CD8-positive, alpha-beta memory T cell (primary cell): ENCODE measurements around the gene C12orf75. TPM values are rescaled to one million over a fixed set of nuclear protein-coding genes. Genes with fewer than 3 reads are reported as not detected.
"Not testable (repeated sequence)": the region's sequence is repeated elsewhere in the genome, so short reads cannot be mapped to it uniquely, and the experiment has no call there.

ENCODE experiments used
- CTCF ChIA-PET: fragments of 350-600 bp; sonication (Branson Sonifier 250); formaldehyde crosslinking; loops from one replicate; lab custom pipeline; 2021; ENCODE audit warnings: antibody characterized with exemption; lab: Charles Lee
- POLR2A ChIA-PET: fragments of 350-600 bp; sonication (Branson Sonifier 250); formaldehyde crosslinking; loops from one replicate; lab custom pipeline; 2021; ENCODE audit warnings: antibody characterized with exemption; lab: Charles Lee
- DNase-seq, 5 donors: peaks; one replicate each; pipeline versions ENCODE4 v3.0.0 to v3.0.0-alpha.2; 2020 to 2022; ENCODE audit warnings: mixed read lengths in 1 of 5
- H3K27ac ChIP-seq: one replicate; pipeline ENCODE4 v1.7.0; 2013; ENCODE audit warnings: low read depth, mild to moderate bottlenecking, low read length, moderate library complexity
- H3K27me3 ChIP-seq: 2 replicates; pipeline ENCODE4 v1.7.0; 2013; ENCODE audit warnings: low read length, mild to moderate bottlenecking; ENCODE audit not compliant: insufficient read depth, poor library complexity, severe bottlenecking
- H3K36me3 ChIP-seq: 2 replicates; pipeline ENCODE4 v1.7.0; 2013; ENCODE audit warnings: mild to moderate bottlenecking, low read length, moderate library complexity; ENCODE audit not compliant: insufficient read depth
- H3K4me1 ChIP-seq: 2 replicates; pipeline ENCODE4 v1.7.0; 2013; ENCODE audit warnings: mild to moderate bottlenecking, low read length, moderate library complexity; ENCODE audit not compliant: insufficient read depth
- H3K4me3 ChIP-seq: 2 replicates; pipeline ENCODE4 v1.7.0; 2013; ENCODE audit warnings: mild to moderate bottlenecking, low read length
- H3K9me3 ChIP-seq: 2 replicates; pipeline ENCODE4 v1.7.0; 2013; ENCODE audit warnings: mild to moderate bottlenecking, low read length
- H3K27ac Mint-ChIP-seq, 8 donors: one replicate each; pipeline ENCODE4 v1.8.0; 2020 to 2021; ENCODE audit warnings: mixed read lengths in 8 of 8, mild to moderate bottlenecking in 6 of 8, inconsistent platforms in 3 of 8, moderate library complexity in 3 of 8
- H3K27me3 Mint-ChIP-seq, 2 donors: one replicate each; pipeline ENCODE4 v1.8.0; 2020 to 2021; ENCODE audit warnings: mixed read lengths in 2 of 2, mild to moderate bottlenecking in 1 of 2, moderate library complexity in 1 of 2
- H3K36me3 Mint-ChIP-seq, 3 donors: one replicate each; pipeline ENCODE4 v1.8.0; 2020 to 2021; ENCODE audit warnings: mixed read lengths in 3 of 3, inconsistent platforms in 1 of 3, mild to moderate bottlenecking in 1 of 3
- H3K4me1 Mint-ChIP-seq, 3 donors: one replicate each; pipeline ENCODE4 v1.8.0; 2020 to 2021; ENCODE audit warnings: mixed read lengths in 3 of 3, inconsistent platforms in 1 of 3, mild to moderate bottlenecking in 1 of 3
- H3K4me3 Mint-ChIP-seq, 7 donors: one replicate each; pipeline ENCODE4 v1.8.0; 2020 to 2021; ENCODE audit warnings: mixed read lengths in 7 of 7, mild to moderate bottlenecking in 6 of 7, moderate library complexity in 4 of 7, inconsistent platforms in 2 of 7
- H3K9me3 Mint-ChIP-seq, 5 donors: one replicate each; pipeline ENCODE4 v1.8.0; 2020 to 2022; ENCODE audit warnings: mixed read lengths in 5 of 5, mild to moderate bottlenecking in 3 of 5, moderate library complexity in 2 of 5, inconsistent platforms in 1 of 5
- polyA plus RNA-seq: library from polyadenylated mRNA; unstranded; fragments of 300-500 nt; fragmentation: Illumina TruSeq; gene quantifications from one replicate; pipeline ENCODE4 v1.2.3, GENCODE V29; 2021
- total RNA-seq, 2 experiments: library from RNA; stranded (reverse); gene quantifications; one replicate each; pipeline ENCODE4 v1.2.3, GENCODE V29; 2021

The C12orf75 gene
- total and polyA plus RNA-seq, 3 experiments from 2014 or later, result 52.9 to 181 (median 62.8) TPM

- POLR2A ChIA-PET, result no interaction called here
- peaks cover 0 to 10% (median 6%) of the 10 kb centered on the region in 5 donors for H3K9me3 Mint-ChIP-seq
- no peak overlapping the region for H3K27ac ChIP-seq
- DNase-seq, result no peak
- H3K36me3 Mint-ChIP-seq, result peaks cover 16 to 46% (median 21%) of the 10 kb centered on the region in 3 donors
- H3K27me3 ChIP-seq, result no peaks in the 10 kb centered on the region
- H3K4me1 ChIP-seq, result no peaks in the 10 kb centered on the region
- H3K9me3 ChIP-seq, result no peaks in the 10 kb centered on the region
- no peak overlapping the region for H3K4me3 ChIP-seq
- no peaks in the 10 kb centered on the region for H3K36me3 ChIP-seq
- no peak overlapping the region for H3K27ac Mint-ChIP-seq
- CTCF ChIA-PET, result interaction anchor here (1.3 kb wide), 1 partner anchor 20 kb away, joined by 3 read pairs; no protein-coding TSS in a partner anchor
- H3K27me3 Mint-ChIP-seq, result no peaks in the 10 kb centered on the region
- no peaks in the 10 kb centered on the region for H3K4me1 Mint-ChIP-seq
- H3K4me3 Mint-ChIP-seq, result no peak overlapping the region
Observed at GRCh38 chr12:105400227-105400626, 69.7 kb downstream of the C12orf75 start.

GRCh38 chr12:105401198-105401597 lies 70.7 kb downstream of the C12orf75 start:
- CTCF ChIA-PET, result interaction anchor here (3.1 kb wide), 1 partner anchor 19 kb away, joined by 7 read pairs; no protein-coding TSS in a partner anchor
- H3K4me3 Mint-ChIP-seq, result no peak overlapping the region
- H3K27ac Mint-ChIP-seq, result peak overlapping the region in 1 of 8 donors; percentile 24
- H3K9me3 Mint-ChIP-seq, result peaks cover 0 to 10% (median 6%) of the 10 kb centered on the region in 5 donors
- Histone ChIP-seq H3K36me3 (no peaks in the 10 kb centered on the region), H3K27ac (no peak overlapping the region), H3K4me1 (no peaks in the 10 kb centered on the region), H3K9me3 (no peaks in the 10 kb centered on the region), H3K4me3 (no peak overlapping the region), H3K27me3 (no peaks in the 10 kb centered on the region)
- POLR2A ChIA-PET, result interaction anchor here (0.7 kb wide), 1 partner anchor 183 kb away, joined by 3 read pairs; no protein-coding TSS in a partner anchor
- peaks cover 21 to 46% (median 23%) of the 10 kb centered on the region in 3 donors for H3K36me3 Mint-ChIP-seq
- H3K4me1 Mint-ChIP-seq, result no peaks in the 10 kb centered on the region
- no peak for DNase-seq
- no peaks in the 10 kb centered on the region for H3K27me3 Mint-ChIP-seq

GRCh38 chr12:105402366-105402765 lies 71.9 kb downstream of the C12orf75 start:
- Histone ChIP-seq H3K9me3 (no peaks in the 10 kb centered on the region), H3K36me3 (no peaks in the 10 kb centered on the region), H3K4me1 (no peaks in the 10 kb centered on the region), H3K27ac (no peak overlapping the region), H3K27me3 (no peaks in the 10 kb centered on the region), H3K4me3 (no peak overlapping the region)
- CTCF ChIA-PET, result interaction anchor here (3.1 kb wide), 1 partner anchor 18 kb away, joined by 7 read pairs; no protein-coding TSS in a partner anchor
- Mint-ChIP-seq H3K27ac (no peak overlapping the region), H3K4me1 (no peaks in the 10 kb centered on the region), H3K36me3 (peaks cover 21 to 41% (median 23%) of the 10 kb centered on the region in 3 donors), H3K27me3 (no peaks in the 10 kb centered on the region), H3K4me3 (no peak overlapping the region), H3K9me3 (peaks cover 0 to 10% (median 6%) of the 10 kb centered on the region in 5 donors)
- POLR2A ChIA-PET, result no interaction called here
- DNase-seq, result no peak

GRCh38 chr12:105403095-105403494 lies 72.6 kb downstream of the C12orf75 start:
- no peak for DNase-seq
- no peak overlapping the region for H3K4me3 ChIP-seq
- Mint-ChIP-seq H3K27me3 (no peaks in the 10 kb centered on the region), H3K36me3 (peaks cover 14 to 35% (median 22%) of the 10 kb centered on the region in 3 donors), H3K27ac (no peak overlapping the region), H3K9me3 (peaks cover 0 to 7% (median 6%) of the 10 kb centered on the region in 5 donors), H3K4me3 (no peak overlapping the region), H3K4me1 (no peaks in the 10 kb centered on the region)
- CTCF ChIA-PET, result interaction anchor here (3.1 kb wide), 1 partner anchor 17 kb away, joined by 7 read pairs; no protein-coding TSS in a partner anchor
- H3K36me3 ChIP-seq, result no peaks in the 10 kb centered on the region
- no peaks in the 10 kb centered on the region for H3K27me3 ChIP-seq
- no peak overlapping the region for H3K27ac ChIP-seq
- no peaks in the 10 kb centered on the region for H3K9me3 ChIP-seq
- POLR2A ChIA-PET, result no interaction called here
- H3K4me1 ChIP-seq, result no peaks in the 10 kb centered on the region

GRCh38 chr12:105404134-105404533 lies 73.6 kb downstream of the C12orf75 start:
- POLR2A ChIA-PET, H3K4me3 ChIP-seq, H3K9me3 Mint-ChIP-seq, H3K9me3 ChIP-seq, H3K36me3 ChIP-seq, H3K27me3 ChIP-seq, H3K27me3 Mint-ChIP-seq, H3K4me1 Mint-ChIP-seq, H3K4me3 Mint-ChIP-seq, H3K27ac ChIP-seq, H3K4me1 ChIP-seq, DNase-seq: not testable (repeated sequence)
- Mint-ChIP-seq H3K36me3 (peaks cover 7 to 27% (median 13%) of the 10 kb centered on the region in 3 donors), H3K27ac (peak overlapping the region in 1 of 8 donors; percentile 27)
- CTCF ChIA-PET, result interaction anchor here (1.2 kb wide), 1 partner anchor 17 kb away, joined by 3 read pairs; no protein-coding TSS in a partner anchor

GRCh38 chr12:105406497-105406896 lies 76.0 kb downstream of the C12orf75 start:
- H3K9me3 Mint-ChIP-seq, result peaks cover 0 to 4% (median 0%) of the 10 kb centered on the region in 5 donors
- Histone ChIP-seq H3K27me3 (no peaks in the 10 kb centered on the region), H3K9me3 (no peaks in the 10 kb centered on the region), H3K4me3 (no peak overlapping the region), H3K36me3 (no peaks in the 10 kb centered on the region), H3K27ac (no peak overlapping the region), H3K4me1 (peaks cover 11% of the 10 kb centered on the region)
- H3K4me3 Mint-ChIP-seq, result no peak overlapping the region
- ChIA-PET POLR2A (no interaction called here), CTCF (interaction anchor here (1.0 kb wide), 1 partner anchor 134 kb away, joined by 3 read pairs; no protein-coding TSS in a partner anchor)
- H3K36me3 Mint-ChIP-seq, result peaks cover 5 to 20% (median 5%) of the 10 kb centered on the region in 3 donors
- H3K4me1 Mint-ChIP-seq, result peaks cover 17 to 21% (median 18%) of the 10 kb centered on the region in 3 donors
- H3K27ac Mint-ChIP-seq, result no peak overlapping the region
- DNase-seq, result no peak
- H3K27me3 Mint-ChIP-seq, result no peaks in the 10 kb centered on the region

GRCh38 chr12:105409279-105409678 lies 78.8 kb downstream of the C12orf75 start:
- CTCF ChIA-PET, result no interaction called here

GRCh38 chr12:105409801-105410471 lies 79.4 kb downstream of the C12orf75 start:
- POLR2A ChIA-PET, result no interaction called here
- H3K27ac ChIP-seq, result no peak overlapping the region
- H3K27me3 Mint-ChIP-seq, result no peaks in the 10 kb centered on the region
- H3K9me3 Mint-ChIP-seq, result no peaks in the 10 kb centered on the region
- peak overlapping the region; percentile 58 to 91 (median 74) for H3K4me3 Mint-ChIP-seq
- peaks cover 17 to 21% (median 18%) of the 10 kb centered on the region in 3 donors for H3K4me1 Mint-ChIP-seq
- no peaks in the 10 kb centered on the region for H3K9me3 ChIP-seq
- peak overlapping the region in 6 of 8 donors; percentile 24 to 88 (median 60) for H3K27ac Mint-ChIP-seq
- no peak overlapping the region for H3K4me3 ChIP-seq
- no peak for DNase-seq
- peaks cover 11% of the 10 kb centered on the region for H3K4me1 ChIP-seq
- H3K36me3 ChIP-seq, result no peaks in the 10 kb centered on the region
- H3K36me3 Mint-ChIP-seq, result peaks cover 1 to 6% (median 2%) of the 10 kb centered on the region in 3 donors
- H3K27me3 ChIP-seq, result no peaks in the 10 kb centered on the region
- CTCF ChIA-PET, result no interaction called here

More at GRCh38 chr12:105409279-105409678, 78.8 kb downstream of the C12orf75 start:
- Mint-ChIP-seq H3K4me3 (peak overlapping the region in 2 of 7 donors; percentile 74 to 85), H3K9me3 (peaks cover 0 to 2% (median 0%) of the 10 kb centered on the region in 5 donors), H3K27me3 (no peaks in the 10 kb centered on the region), H3K36me3 (peaks cover 1 to 9% (median 6%) of the 10 kb centered on the region in 3 donors), H3K27ac (peak overlapping the region in 2 of 8 donors; percentile 2 to 35), H3K4me1 (peaks cover 17 to 21% (median 18%) of the 10 kb centered on the region in 3 donors)
- Histone ChIP-seq H3K9me3 (no peaks in the 10 kb centered on the region), H3K4me3 (no peak overlapping the region), H3K4me1 (peaks cover 11% of the 10 kb centered on the region), H3K36me3 (no peaks in the 10 kb centered on the region), H3K27ac (no peak overlapping the region), H3K27me3 (no peaks in the 10 kb centered on the region)
- DNase-seq, result no peak
- POLR2A ChIA-PET, result no interaction called here
